Prostate gland (tissue), 2 donors: ENCODE results near the gene GRP. TPM values are rescaled to one million over a fixed set of nuclear protein-coding genes. Genes with fewer than 3 reads are reported as not detected.

Experiments
- DNase-seq: peaks from one replicate; pipeline ENCODE4 v3.0.0-alpha.2; 2019; ENCODE audit warnings: low spot score
- H3K27ac ChIP-seq, 2 donors: fragments of 200-600 bp; sonication (generic); 2 replicates each; pipeline ENCODE4 v1.5.1; 2017 to 2019
- H3K27me3 ChIP-seq: fragments of 200-600 bp; sonication (generic); replicated peaks from 2 replicates; pipeline ENCODE4 v1.5.1; 2019; ENCODE audit not compliant: insufficient read depth
- H3K36me3 ChIP-seq, 2 donors: fragments of 200-600 bp; sonication (generic); 1 replicate in 1 of 2; 2 replicates in 1 of 2; pipeline versions ENCODE4 v1.5.1 to v1.8.1; 2017 to 2019
- H3K4me1 ChIP-seq: fragments of 200-600 bp; sonication (generic); replicated peaks from 2 replicates; pipeline ENCODE4 v1.5.1; 2019
- H3K4me3 ChIP-seq, 2 donors: fragments of 200-600 bp; sonication (generic); 2 replicates each; pipeline ENCODE4 v1.5.1; 2017 to 2019
- H3K9me3 ChIP-seq: fragments of 200-600 bp; sonication (generic); 2 replicates; pipeline ENCODE4 v1.5.1; 2017
- CTCF ChIP-seq, 4 experiments: fragments of 200-600 bp in 2 of 4; fragments of 450-650 bp in 2 of 4; sonication (generic) in 2 of 4; IDR thresholded peaks; 1 replicate in 3 of 4; 2 replicates in 1 of 4; pipeline ENCODE4 v1.5.1; 2016 to 2019; ENCODE audit warnings: antibody characterized with exemption in 4 of 4, mild to moderate bottlenecking in 2 of 4, moderate library complexity in 2 of 4
- POLR2A ChIP-seq: fragments of 450-650 bp; IDR thresholded peaks from one replicate; pipeline ENCODE4 v1.6.1; 2016; ENCODE audit warnings: antibody characterized with exemption, mild to moderate bottlenecking
- POLR2AphosphoS5 ChIP-seq: sonication (generic); formaldehyde crosslinking; IDR thresholded peaks from one replicate; pipeline ENCODE4 v1.6.1; 2017; ENCODE audit warnings: antibody characterized with exemption
- whole genome bisulfite sequencing: methylation state at CpG from one replicate; pipeline ENCODE4 v1.1.5; 2018; 5-methylcytosine and 5-hydroxymethylcytosine counted together
- intact Hi-C: fragments of 100-400 bp; cut with DNase I; formaldehyde crosslinking; loops from one replicate; pipeline ENCODE4 v1.14.2; 2022
- total RNA-seq, 2 donors: library from RNA; depleted of rRNA; stranded (reverse); fragments of >200 nt; gene quantifications; one replicate each; pipeline ENCODE4 v1.1.0, GENCODE V29; 2016

Gene GRP
- 1 to 10 TPM in 1 of 2 donors, not detected in 1; 1.4 TPM for total RNA-seq

- intact Hi-C loops = no loop called here
- Histone ChIP-seq H3K9me3 (no peaks in the 10 kb centered on the region), H3K4me3 (peak within 1 kb of the TSS in 1 of 2 donors; percentile 13), H3K27me3 (peaks cover 10% of the 10 kb centered on the region), H3K27ac (no peak within 1 kb of the TSS), H3K4me1 (peaks cover 8% of the 10 kb centered on the region), H3K36me3 (no peaks in the 10 kb centered on the region)
- no peak for DNase-seq
- WGBS = 2% methylated on average over 29 of the region's 29 CpGs
- TF ChIP-seq POLR2A (no peak), POLR2AphosphoS5 (no peak), CTCF (IDR thresholded peaks at IDR 0.05) (no peak)
Observed at GRCh38 chr18:59219672-59220163, at the start of gene GRP. Gene GRP (plus strand): TSS chr18:59220158. CDS start chr18:59220266, 108 bp downstream.

- no peak for DNase-seq
- H3K36me3 ChIP-seq = no peaks in the 10 kb centered on the region
- no peaks in the 10 kb centered on the region for H3K27me3 ChIP-seq
- intact Hi-C loops = no loop called here
- TF ChIP-seq CTCF (IDR thresholded peaks at IDR 0.05) (no peak), POLR2AphosphoS5 (no peak), POLR2A (no peak)
- H3K4me1 ChIP-seq = no peaks in the 10 kb centered on the region
- H3K9me3 ChIP-seq = no peaks in the 10 kb centered on the region
- WGBS = 84% methylated on average over 2 of the region's 2 CpGs
- H3K4me3 ChIP-seq = no peak overlapping the region
- no peak overlapping the region for H3K27ac ChIP-seq
Observed at GRCh38 chr18:59172664-59173249, 47.2 kb upstream of the GRP start.

- TF ChIP-seq POLR2A (no peak), POLR2AphosphoS5 (no peak), CTCF (IDR thresholded peaks at IDR 0.05) (no peak)
- Histone ChIP-seq H3K4me1 (no peaks in the 10 kb centered on the region), H3K27me3 (no peaks in the 10 kb centered on the region), H3K4me3 (no peak overlapping the region), H3K9me3 (no peaks in the 10 kb centered on the region), H3K36me3 (no peaks in the 10 kb centered on the region), H3K27ac (no peak overlapping the region)
- intact Hi-C loops = no loop called here
- no peak for DNase-seq
- 91% methylated on average over 4 of the region's 4 CpGs for WGBS
Observed at GRCh38 chr18:59177485-59177884, 42.5 kb upstream of the GRP start.

GRCh38 chr18:59180150-59180845 lies 39.7 kb upstream of the GRP start:
- H3K4me3 ChIP-seq = no peak overlapping the region
- no peaks in the 10 kb centered on the region for H3K4me1 ChIP-seq
- DNase-seq = peak; percentile 6
- 39% methylated on average over 9 of the region's 9 CpGs for WGBS
- no peaks in the 10 kb centered on the region for H3K9me3 ChIP-seq
- TF ChIP-seq POLR2A = no peak
- TF ChIP-seq CTCF (IDR thresholded peaks at IDR 0.05) = no peak
- no peak for TF ChIP-seq POLR2AphosphoS5
- no peaks in the 10 kb centered on the region for H3K36me3 ChIP-seq
- H3K27me3 ChIP-seq = no peaks in the 10 kb centered on the region
- intact Hi-C loops = no loop called here
- H3K27ac ChIP-seq = no peak overlapping the region

- Histone ChIP-seq H3K9me3 (no peaks in the 10 kb centered on the region), H3K4me1 (no peaks in the 10 kb centered on the region), H3K4me3 (no peak overlapping the region), H3K36me3 (no peaks in the 10 kb centered on the region), H3K27me3 (no peaks in the 10 kb centered on the region), H3K27ac (no peak overlapping the region)
- WGBS = 73% methylated on average over 1 of the region's 1 CpG
- intact Hi-C loops = no loop called here
- TF ChIP-seq POLR2AphosphoS5 (no peak), POLR2A (no peak), CTCF (IDR thresholded peaks at IDR 0.05) (no peak)
- no peak for DNase-seq
Observed at GRCh38 chr18:59182673-59183072, 37.3 kb upstream of the GRP start.
